ENCODE results near the gene TCAIM. TPM values are rescaled to one million over a fixed set of nuclear protein-coding genes. Genes with fewer than 3 reads are reported as not detected.

Gene TCAIM
- total RNA-seq, 1 experiment from 2014 or later, result 18.4 TPM

- no peak overlapping the region for H3K4me3 ChIP-seq (replicated peaks in 1 of 2; ENCODE audit: low read depth in 1 of 2, low read length in 2 of 2)
- no peaks in the 10 kb centered on the region for H4K20me1 ChIP-seq (ENCODE audit: insufficient read depth)
- POLR2A ChIA-PET, result no interaction called here
- ATAC-seq (no peak), DNase-seq (ENCODE audit: low read depth, low spot score) (no peak)
- H3K27ac ChIP-seq (ENCODE audit: low read depth, low read length), result no peak overlapping the region
- TF ChIP-seq ZBTB33 (IDR thresholded peaks at IDR 0.05; ENCODE audit: extremely low read depth, insufficient replicate concordance, low read length) (no peak), RAD21 (IDR thresholded peaks at IDR 0.05; ENCODE audit: low read depth) (no peak)
- CTCF ChIA-PET, result no interaction called here
- intact Hi-C loops (cut with micrococcal nuclease), result no loop called here
- no TSS peak for BruUV-seq (replicated peaks)
- no peaks in the 10 kb centered on the region for H3K9me2 ChIP-seq (ENCODE audit: insufficient read depth)
- no peak overlapping the region for H3K4me2 ChIP-seq (ENCODE audit: low read length)
- H3K4me1 ChIP-seq (ENCODE audit: control insufficient read depth in 1 of 2, insufficient read depth in 2 of 2, low read length in 2 of 2), result no peaks in the 10 kb centered on the region
- no peak overlapping the region for H3K9ac ChIP-seq (ENCODE audit: low read length)
- no peaks in the 10 kb centered on the region for H3K9me3 ChIP-seq (ENCODE audit: control insufficient read depth in 1 of 2, insufficient read depth in 1 of 2, low read depth in 1 of 2, low read length in 2 of 2)
- RAD21 ChIA-PET (ENCODE audit: low non-redundant PET in 1 of 2, low total read pairs in 2 of 2, uncharacterized antibody in 2 of 2, unreplicated experiment in 2 of 2), result no interaction called here
- no peaks in the 10 kb centered on the region for H3K79me2 ChIP-seq (ENCODE audit: insufficient read depth, low read length)
- H3K27me3 ChIP-seq (ENCODE audit: insufficient read depth, low read length), result no peaks in the 10 kb centered on the region
- H2AFZ ChIP-seq (ENCODE audit: low read depth, low read length, poor library complexity, severe bottlenecking), result no peak overlapping the region
- no peaks in the 10 kb centered on the region; a peak in 1 of 4 replicates for H3K36me3 ChIP-seq (ENCODE audit: control insufficient read depth in 1 of 2, insufficient read depth in 2 of 2, low read length in 2 of 2)
Measured at GRCh38 chr3:44412365-44412764, 73.8 kb downstream of the TCAIM start.

GRCh38 chr3:44414517-44415090 is 76.0 kb downstream of the TCAIM start:
- Histone ChIP-seq H3K9ac (ENCODE audit: low read length) (no peak overlapping the region), H2AFZ (ENCODE audit: low read depth, low read length, poor library complexity, severe bottlenecking) (no peak overlapping the region), H3K9me3 (ENCODE audit: control insufficient read depth in 1 of 2, insufficient read depth in 1 of 2, low read depth in 1 of 2, low read length in 2 of 2) (no peaks in the 10 kb centered on the region), H3K27ac (ENCODE audit: low read depth, low read length) (no peak overlapping the region), H3K4me2 (ENCODE audit: low read length) (no peak overlapping the region), H3K9me2 (ENCODE audit: insufficient read depth) (no peaks in the 10 kb centered on the region), H3K79me2 (ENCODE audit: insufficient read depth, low read length) (no peaks in the 10 kb centered on the region), H3K27me3 (ENCODE audit: insufficient read depth, low read length) (no peaks in the 10 kb centered on the region), H4K20me1 (ENCODE audit: insufficient read depth) (no peaks in the 10 kb centered on the region), H3K36me3 (ENCODE audit: control insufficient read depth in 1 of 2, insufficient read depth in 2 of 2, low read length in 2 of 2) (no peaks in the 10 kb centered on the region), H3K4me3 (replicated peaks in 1 of 2; ENCODE audit: low read depth in 1 of 2, low read length in 2 of 2) (no peak overlapping the region), H3K4me1 (ENCODE audit: control insufficient read depth in 1 of 2, insufficient read depth in 2 of 2, low read length in 2 of 2) (no peaks in the 10 kb centered on the region)
- no TSS peak for BruUV-seq (replicated peaks)
- no peak for DNase-seq (ENCODE audit: low read depth, low spot score)
- ChIA-PET POLR2A (no interaction called here), RAD21 (ENCODE audit: low non-redundant PET in 1 of 2, low total read pairs in 2 of 2, uncharacterized antibody in 2 of 2, unreplicated experiment in 2 of 2) (no interaction called here), CTCF (no interaction called here)
- TF ChIP-seq, protein P1, sequence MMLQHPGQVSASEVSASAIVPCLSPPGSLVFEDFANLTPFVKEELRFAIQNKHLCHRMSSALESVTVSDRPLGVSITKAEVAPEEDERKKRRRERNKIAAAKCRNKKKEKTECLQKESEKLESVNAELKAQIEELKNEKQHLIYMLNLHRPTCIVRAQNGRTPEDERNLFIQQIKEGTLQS (IDR thresholded peaks at IDR 0.05), result no peak
- TF ChIP-seq SRF (IDR thresholded peaks at IDR 0.05; ENCODE audit: low read depth) (no peak), SIN3A (IDR thresholded peaks at IDR 0.05; ENCODE audit: low read depth) (no peak), CBX3 (IDR thresholded peaks at IDR 0.05; ENCODE audit: low read depth) (no peak), EGR1 (IDR thresholded peaks at IDR 0.05; ENCODE audit: low read depth) (no peak)
- TF ChIP-seq, protein P2, sequence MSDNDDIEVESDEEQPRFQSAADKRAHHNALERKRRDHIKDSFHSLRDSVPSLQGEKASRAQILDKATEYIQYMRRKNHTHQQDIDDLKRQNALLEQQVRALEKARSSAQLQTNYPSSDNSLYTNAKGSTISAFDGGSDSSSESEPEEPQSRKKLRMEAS (IDR thresholded peaks at IDR 0.05), result no peak
- no peak for ATAC-seq
- intact Hi-C loops (cut with micrococcal nuclease), result no loop called here

All from HCT116 (cell line).